Right cardiac atrium (tissue), 5 donors: ENCODE measurements around the gene TSPAN33. TPM values are rescaled to one million over a fixed set of nuclear protein-coding genes. Genes with fewer than 3 reads are reported as not detected.
"Not testable (repeated sequence)": the region's sequence is repeated elsewhere in the genome, so short reads cannot be mapped to it uniquely, and the experiment has no call there.

Experiments used
- ATAC-seq, 2 donors: fragments of 200-7000 bp; cut with Tn5 transposase; one replicate each; pipeline versions ENCODE4 v1.8.0 to v1.9.1; 2020; ENCODE audit warnings: moderate library complexity in 2 of 2, mild to moderate bottlenecking in 1 of 2
- DNase-seq, 3 donors: peaks; one replicate each; pipeline ENCODE4 v3.0.0-alpha.2; 2020
- H3K27ac ChIP-seq: one replicate; pipeline ENCODE4 v1.5.1; 2013; ENCODE audit warnings: mild to moderate bottlenecking, low read length, control low read depth, moderate library complexity
- H3K27me3 ChIP-seq: one replicate; pipeline ENCODE4 v1.6.1; 2013; ENCODE audit not compliant: control insufficient read depth, insufficient read depth
- H3K4me1 ChIP-seq: one replicate; pipeline ENCODE4 v1.6.1; 2013; ENCODE audit warnings: low read length; ENCODE audit not compliant: control insufficient read depth, insufficient read depth
- H3K4me3 ChIP-seq: one replicate; pipeline ENCODE4 v1.5.1; 2013; ENCODE audit warnings: low read length, control low read depth
- H3K9me3 ChIP-seq: one replicate; pipeline ENCODE4 v1.6.1; 2013; ENCODE audit warnings: low read length; ENCODE audit not compliant: control insufficient read depth
- WGBS: extraction: QIAGEN DNeasy Blood & Tissue Kit; methylation state at CpG from one replicate; pipeline ENCODE4 v1.1.7; 2013; 5-methylcytosine and 5-hydroxymethylcytosine counted together
- intact Hi-C, 4 donors: fragments of 100-400 bp; cut with DNase I; formaldehyde crosslinking; loops; one replicate each; pipeline versions ENCODE4 v1.11.0 to v1.14.0; 2022 to 2023
- polyA plus RNA-seq: library from polyadenylated mRNA; stranded (reverse); fragments of 200-250 nt; gene quantifications from one replicate; pipeline ENCODE4 v1.2.3, GENCODE V29; 2013
- total RNA-seq, 4 donors: library from RNA; stranded (reverse); fragmentation: NEBNext Ultra II Directional; extraction: Animal tissue kit (Norgen Biotek cat#: 25700); gene quantifications; one replicate each; pipeline ENCODE4 v1.2.1, GENCODE V29; 2021
- donor health status: healthy with polysubstance abuse.
- donor health status: DM: no; HTN: yes; CAD: no.
- donor health status: DM: no; HTN: no; CAD: no.
- donor health status: DM: no; HTN: yes; CAD: no; lungs with severe emphysema.
- donor health status: DM: yes; HTN: yes; CAD: no.

TSPAN33 gene
- total and polyA plus RNA-seq, 5 donors = 7.4 to 17.8 (median 12.8) TPM

DNA sequence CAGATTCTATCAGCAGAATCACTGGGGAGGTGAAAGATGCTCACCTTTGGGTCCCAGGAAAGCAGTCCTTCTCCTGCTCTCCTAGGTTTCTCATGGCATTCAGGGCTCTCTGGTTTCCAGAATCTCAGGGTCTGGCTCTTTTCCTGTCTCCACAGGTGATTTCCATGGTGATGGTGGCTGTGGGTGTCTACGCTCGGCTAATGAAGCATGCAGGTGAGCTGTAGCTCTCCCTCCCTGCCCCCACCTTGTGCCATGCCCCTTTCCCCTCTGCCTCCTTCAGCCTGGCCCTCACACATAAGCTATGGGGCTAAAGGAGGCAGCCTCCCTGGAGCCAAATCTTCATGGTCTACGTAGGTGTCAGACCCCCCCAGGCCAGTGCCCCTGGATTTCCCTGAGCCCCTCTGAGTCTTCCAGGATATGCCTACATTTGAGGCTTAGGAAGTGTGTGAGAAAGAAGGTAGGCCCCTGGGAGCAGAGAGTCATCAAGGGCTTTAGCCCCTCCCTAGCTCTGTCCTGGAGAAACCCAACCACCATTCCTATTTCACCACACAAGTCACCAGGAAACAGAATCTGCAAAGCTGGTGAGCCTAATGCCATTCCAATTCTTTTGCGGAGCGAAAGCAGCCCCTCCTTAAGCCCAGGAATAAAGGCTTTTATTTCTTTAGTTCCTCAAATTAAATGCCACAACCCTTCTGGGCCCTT, 17.2 kb downstream of the TSPAN33 start:
- intact Hi-C loops = no loop called here
- H3K9me3 ChIP-seq = no peaks in the 10 kb centered on the region
- H3K4me3 ChIP-seq = no peak overlapping the region
- no peak overlapping the region for H3K27ac ChIP-seq
- H3K27me3 ChIP-seq = no peaks in the 10 kb centered on the region
- WGBS = 96% methylated on average over 5 of the region's 5 CpGs
- H3K4me1 ChIP-seq = no peaks in the 10 kb centered on the region
- no peak for DNase-seq
- no peak for ATAC-seq

DNA sequence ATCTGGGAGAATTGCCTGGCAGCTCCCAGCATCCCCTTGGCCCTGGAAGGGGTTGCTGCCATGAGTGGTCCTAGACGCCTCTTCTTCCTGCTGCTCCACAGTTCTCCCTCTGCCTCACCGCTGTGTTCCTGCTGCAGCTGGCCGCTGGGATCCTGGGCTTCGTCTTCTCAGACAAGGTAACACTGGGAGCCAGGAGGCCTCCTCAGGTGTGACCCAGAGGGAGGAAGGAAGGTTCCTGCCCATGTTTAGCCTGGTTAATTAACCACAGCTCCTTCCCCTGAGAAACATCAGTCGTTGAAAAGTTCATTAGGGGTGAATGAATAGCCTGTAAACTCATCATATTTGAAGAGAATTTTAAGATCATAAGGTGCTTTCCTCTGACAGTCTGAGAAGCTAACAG, 18.2 kb downstream of the TSPAN33 start:
- ATAC-seq (no peak), DNase-seq (no peak)
- Histone ChIP-seq H3K9me3 (no peaks in the 10 kb centered on the region), H3K27me3 (no peaks in the 10 kb centered on the region), H3K4me3 (no peak overlapping the region), H3K27ac (no peak overlapping the region), H3K4me1 (no peaks in the 10 kb centered on the region)
- intact Hi-C loops = no loop called here
- WGBS = 82% methylated on average over 5 of the region's 5 CpGs

DNA sequence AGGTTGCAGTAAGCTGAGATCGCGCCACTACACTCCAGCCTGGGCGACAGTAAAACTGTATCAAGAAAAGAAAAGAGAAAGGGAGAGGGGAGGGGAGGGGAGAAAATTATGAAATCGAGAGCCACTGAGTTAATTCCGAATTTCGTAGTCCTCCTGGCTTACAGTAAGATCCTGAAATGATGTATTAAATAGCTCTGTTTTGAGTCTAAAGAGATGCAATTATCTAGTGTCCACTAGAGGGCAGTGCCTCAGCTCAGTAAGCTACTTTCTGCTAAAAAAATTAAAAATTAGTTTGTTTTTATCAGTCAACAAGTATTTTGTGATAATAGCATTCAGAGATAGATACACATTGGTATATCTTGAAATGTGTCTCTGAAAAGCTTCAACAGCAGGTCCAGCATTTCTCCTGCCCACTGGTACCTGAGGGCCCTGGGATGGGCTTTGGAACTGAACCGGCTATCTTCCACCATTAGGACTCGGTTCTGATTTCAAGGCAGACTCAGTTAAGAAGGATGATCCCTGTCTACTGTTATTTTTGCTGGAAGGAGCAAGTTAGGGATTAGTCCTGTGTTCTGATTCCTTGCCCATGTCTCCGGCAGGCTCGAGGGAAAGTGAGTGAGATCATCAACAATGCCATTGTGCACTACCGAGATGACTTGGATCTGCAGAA, 19.5 kb downstream of the TSPAN33 start:
- WGBS = 58% methylated on average over 11 of the region's 11 CpGs
- Histone ChIP-seq H3K27me3 (no peaks in the 10 kb centered on the region), H3K4me3 (no peak overlapping the region), H3K27ac (no peak overlapping the region), H3K9me3 (no peaks in the 10 kb centered on the region), H3K4me1 (no peaks in the 10 kb centered on the region)
- ATAC-seq = no peak
- no peak for DNase-seq
- intact Hi-C loops = loop anchor here in 1 of 4 donors (1.0 kb wide), 1 partner anchor 46 kb away; no protein-coding TSS in a partner anchor

DNA sequence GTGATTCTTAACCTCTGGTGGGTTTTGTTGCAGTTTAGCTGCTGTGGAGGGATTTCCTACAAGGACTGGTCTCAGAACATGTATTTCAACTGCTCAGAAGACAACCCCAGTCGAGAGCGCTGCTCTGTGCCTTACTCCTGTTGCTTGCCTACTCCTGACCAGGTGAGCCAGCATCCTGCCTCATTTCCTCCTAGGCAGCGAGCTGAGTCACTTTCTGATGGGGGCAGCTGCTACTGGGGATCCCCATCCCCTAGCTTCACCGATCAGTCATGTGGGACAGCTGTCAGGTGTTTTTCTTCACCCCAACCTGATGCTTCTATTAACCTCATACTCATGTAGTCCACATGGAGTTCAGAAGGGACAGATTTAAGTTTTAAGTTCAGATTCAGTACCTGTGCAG, 22.2 kb downstream of the TSPAN33 start:
- no peaks in the 10 kb centered on the region for H3K4me1 ChIP-seq
- intact Hi-C loops = loop anchor here in 2 of 4 donors (5.0 kb wide), 2 partner anchors 41 to 46 kb away; no protein-coding TSS in a partner anchor
- ATAC-seq = no peak
- no peak for DNase-seq
- H3K27ac ChIP-seq = no peak overlapping the region
- H3K4me3 ChIP-seq = no peak overlapping the region
- no peaks in the 10 kb centered on the region for H3K27me3 ChIP-seq
- 85% methylated on average over 4 of the region's 4 CpGs for WGBS
- H3K9me3 ChIP-seq = no peaks in the 10 kb centered on the region

DNA sequence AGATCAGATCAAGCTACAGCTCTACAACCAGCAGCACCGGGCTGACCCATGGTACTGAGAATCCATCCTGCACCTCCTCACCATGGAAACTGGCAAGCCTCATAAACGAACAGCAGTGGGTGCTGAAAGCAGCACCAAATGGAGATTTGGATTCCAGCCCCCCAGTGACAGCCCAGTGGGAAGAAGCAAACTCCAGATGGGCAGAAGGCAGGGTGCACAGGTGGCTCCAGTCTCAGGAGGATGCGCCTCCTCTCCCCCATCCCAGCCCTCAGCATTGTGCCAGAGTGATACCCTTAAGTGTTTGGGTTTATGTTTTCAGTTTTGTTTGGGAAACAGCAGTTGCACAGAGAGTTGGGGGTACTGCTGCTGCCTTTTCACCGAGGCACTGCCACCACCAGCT, 23.3 kb downstream of the TSPAN33 start:
- ATAC-seq (no peak), DNase-seq (no peak)
- WGBS = 70% methylated on average over 4 of the region's 4 CpGs
- Histone ChIP-seq H3K4me3 (no peak overlapping the region), H3K27ac (no peak overlapping the region), H3K27me3 (no peaks in the 10 kb centered on the region), H3K9me3 (no peaks in the 10 kb centered on the region), H3K4me1 (no peaks in the 10 kb centered on the region)
- intact Hi-C loops = loop anchor here in 2 of 4 donors (5.0 kb wide), 2 partner anchors 39 to 44 kb away; no protein-coding TSS in a partner anchor

DNA sequence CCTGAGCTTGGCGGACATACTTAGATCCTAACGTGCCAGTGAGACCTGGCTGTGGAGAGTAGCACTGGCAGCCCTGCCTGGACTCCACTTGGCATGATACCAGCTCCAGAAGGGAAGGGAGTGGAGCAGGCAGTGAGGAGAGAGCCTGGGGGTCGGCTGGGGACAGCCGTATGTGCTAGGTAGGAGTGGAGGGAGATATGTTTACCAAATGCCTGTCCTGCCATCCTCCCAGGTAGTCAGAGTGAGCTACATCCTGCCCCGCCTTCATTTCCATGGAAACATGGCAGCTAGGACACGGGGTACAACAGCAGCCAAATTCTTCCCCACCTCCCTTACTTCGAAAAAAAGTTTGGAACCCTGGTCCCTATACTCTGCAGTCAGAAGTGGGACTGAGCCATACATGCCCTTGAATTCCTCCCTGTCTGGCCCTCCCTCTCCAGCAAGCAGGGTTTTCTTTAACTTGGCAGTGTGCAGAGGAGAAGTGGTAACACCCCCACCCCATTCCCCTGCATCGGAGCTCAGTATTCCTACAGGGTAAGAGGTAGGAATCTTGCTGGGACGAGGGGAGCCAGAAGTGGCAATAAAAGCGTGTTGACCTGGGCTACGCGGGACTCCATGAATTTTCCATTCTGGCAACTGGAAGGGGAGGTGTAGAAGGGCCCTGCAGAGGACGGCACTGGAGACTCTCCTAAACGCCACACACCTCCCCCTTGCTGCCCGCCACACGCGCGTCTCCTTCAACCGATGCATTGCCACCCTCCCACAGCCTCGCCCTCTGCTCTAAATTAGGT, 23.9 kb downstream of the TSPAN33 start:
- intact Hi-C loops = loop anchor here in 2 of 4 donors (5.0 kb wide), 2 partner anchors 39 to 44 kb away; no protein-coding TSS in a partner anchor
- Histone ChIP-seq H3K27ac (no peak overlapping the region), H3K9me3 (no peaks in the 10 kb centered on the region), H3K4me3 (peak overlapping the region; percentile 50), H3K27me3 (no peaks in the 10 kb centered on the region), H3K4me1 (no peaks in the 10 kb centered on the region)
- ATAC-seq = peak; percentile 54 to 59
- WGBS = 36% methylated on average over 20 of the region's 20 CpGs
- DNase-seq = no peak

DNA sequence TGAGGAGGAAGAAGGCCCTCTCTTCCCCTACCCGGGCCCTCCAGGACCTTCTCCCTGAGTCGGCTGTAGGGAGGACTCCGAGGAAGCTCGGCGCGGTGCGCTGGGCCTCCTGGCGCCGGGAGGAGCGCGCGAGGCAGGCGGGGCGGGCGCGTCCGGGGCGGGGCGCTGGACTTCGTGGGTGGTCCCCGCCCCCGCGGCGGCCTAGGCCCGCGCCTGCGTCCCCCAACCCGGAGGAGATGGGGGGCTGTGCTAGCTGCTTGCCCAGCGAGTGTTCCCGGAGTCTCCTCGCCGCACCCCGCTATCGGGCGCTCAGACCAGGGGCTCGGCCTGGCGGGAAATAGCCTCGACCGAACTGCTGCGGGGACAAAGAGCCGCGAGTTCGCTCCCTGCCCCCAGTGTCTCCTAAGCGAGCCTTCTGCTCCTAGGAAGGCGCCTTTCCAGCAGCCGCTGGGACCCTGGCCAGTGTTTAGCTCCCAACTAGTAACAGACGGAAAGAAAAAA, 24.7 kb downstream of the TSPAN33 start:
- peak overlapping the region; percentile 50 for H3K4me3 ChIP-seq
- DNase-seq (peak; percentile 63 to 90 (median 88)), ATAC-seq (peak; percentile 92 to 94)
- intact Hi-C loops = loop anchor here in 2 of 4 donors (5.0 kb wide), 2 partner anchors 38 to 43 kb away; no protein-coding TSS in a partner anchor
- H3K4me1 ChIP-seq = no peaks in the 10 kb centered on the region
- no peaks in the 10 kb centered on the region for H3K27me3 ChIP-seq
- no peaks in the 10 kb centered on the region for H3K9me3 ChIP-seq
- no peak overlapping the region for H3K27ac ChIP-seq
- 1% methylated on average over 47 of the region's 47 CpGs for WGBS

DNA sequence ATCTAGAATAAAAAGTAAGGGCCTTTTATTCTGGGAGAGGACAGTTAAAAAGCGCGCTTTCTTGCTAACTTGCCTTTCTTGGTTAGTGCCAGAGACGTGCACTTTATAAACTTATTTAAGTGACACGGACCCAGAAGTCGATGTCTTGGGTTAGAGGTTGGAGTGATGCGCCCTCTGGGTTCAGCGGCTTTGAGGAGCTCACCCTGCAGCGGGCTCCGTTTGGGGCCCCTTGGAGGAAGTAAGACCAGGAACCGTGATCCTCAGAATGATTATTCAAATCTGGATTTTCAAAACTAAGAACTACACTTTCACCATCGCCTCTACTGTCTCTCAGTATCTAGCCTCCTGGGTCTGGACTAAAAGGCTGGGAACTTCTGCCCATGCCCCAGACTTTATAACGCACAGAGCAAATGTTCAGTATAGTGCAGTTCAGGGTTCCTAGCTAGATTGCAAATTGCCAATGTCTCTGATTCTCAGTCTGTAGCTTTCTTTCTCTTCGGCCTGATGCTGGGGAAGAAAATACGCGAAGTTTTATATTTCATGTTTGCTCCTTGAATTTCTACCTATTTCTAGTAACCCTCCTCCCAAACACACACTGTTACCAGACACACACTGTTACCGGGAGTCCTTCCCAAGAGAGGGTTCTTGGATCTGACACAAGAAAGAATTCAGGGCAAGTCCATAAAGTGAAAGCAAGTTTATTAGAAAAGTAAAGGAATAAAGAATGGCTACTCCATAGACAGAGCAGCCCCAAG, 25.4 kb downstream of the TSPAN33 start:
- ATAC-seq = no peak

DNA sequence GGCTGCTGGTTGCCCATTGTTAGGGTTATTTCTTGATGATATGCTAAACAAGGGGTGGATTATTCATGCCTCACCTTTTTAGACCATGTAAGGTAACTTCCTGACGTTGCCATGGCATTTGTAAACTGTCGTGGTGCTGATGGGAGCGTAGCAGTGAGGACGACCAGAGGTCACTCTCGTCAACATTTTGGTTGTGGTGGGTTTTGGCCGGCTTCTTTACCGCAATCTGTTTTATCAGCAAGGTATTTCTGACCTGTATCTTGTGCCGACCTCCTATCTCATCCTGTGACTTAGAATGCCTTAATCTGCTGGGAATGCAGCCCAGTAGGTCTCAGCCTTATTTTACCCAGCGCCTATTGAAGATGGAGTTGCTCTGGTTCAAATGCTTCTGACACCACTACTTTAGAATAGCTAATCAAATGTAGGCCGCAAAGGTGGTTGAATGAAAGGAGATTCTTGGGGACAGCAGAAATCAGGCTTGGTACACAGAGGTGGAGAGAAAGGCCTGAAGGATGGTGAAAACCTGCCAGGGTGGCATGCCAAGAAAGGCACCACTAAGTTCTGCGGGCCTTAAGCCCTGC, 26.0 kb downstream of the TSPAN33 start:
- intact Hi-C loops = no loop called here
- no peaks in the 10 kb centered on the region for H3K27me3 ChIP-seq
- no peak overlapping the region for H3K27ac ChIP-seq
- ATAC-seq (no peak), DNase-seq (no peak)
- WGBS = 91% methylated on average over 11 of the region's 11 CpGs
- H3K4me1 ChIP-seq = no peaks in the 10 kb centered on the region
- no peak overlapping the region for H3K4me3 ChIP-seq
- H3K9me3 ChIP-seq = no peaks in the 10 kb centered on the region

More for the DNA sequence above, 25.4 kb downstream of the TSPAN33 start:
- no peaks in the 10 kb centered on the region for H3K27me3 ChIP-seq
- peak in 1 of 3 donors; percentile 64 for DNase-seq
- peak overlapping the region; percentile 50 for H3K4me3 ChIP-seq
- H3K27ac ChIP-seq = no peak overlapping the region
- intact Hi-C loops = loop anchor here in 2 of 4 donors (5.0 kb wide), 2 partner anchors 37 to 42 kb away; no protein-coding TSS in a partner anchor
- H3K4me1 ChIP-seq = no peaks in the 10 kb centered on the region
- H3K9me3 ChIP-seq = no peaks in the 10 kb centered on the region
- WGBS = 46% methylated on average over 16 of the region's 16 CpGs

DNA sequence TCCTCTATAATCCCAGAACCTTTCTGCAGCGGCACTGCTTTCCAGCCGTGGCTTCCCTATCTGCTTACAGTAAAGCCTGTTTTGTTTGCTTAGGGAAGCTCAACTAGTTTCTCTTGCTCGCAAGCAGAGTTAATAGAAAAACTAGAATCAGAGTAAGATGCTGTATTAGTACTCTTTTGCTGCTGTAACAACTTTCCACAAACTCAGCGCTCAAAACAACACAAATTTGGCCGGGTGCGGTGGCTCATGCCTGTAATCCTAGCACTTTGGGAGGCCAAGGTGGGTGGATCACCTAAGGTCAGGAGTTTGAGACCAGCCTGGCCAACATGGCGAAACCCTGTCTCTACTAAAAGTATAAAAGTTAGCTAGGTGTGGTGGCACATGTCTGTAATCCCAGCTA, 29.4 kb downstream of the TSPAN33 start:
- H3K27me3 ChIP-seq, H3K9me3 ChIP-seq, H3K27ac ChIP-seq, intact Hi-C loops, ATAC-seq, DNase-seq, H3K4me3 ChIP-seq, H3K4me1 ChIP-seq: not testable (repeated sequence)
- 96% methylated on average over 7 of the region's 7 CpGs for WGBS
